Stimulated activated CD8-positive, alpha-beta memory T cell treated with anti-CD3 and anti-CD28 coated beads, Interleukin-2, amount 100 ng/mL, for 48 hours (primary cell): ENCODE results near the gene SERPINA3.

Source experiments
- DNase-seq, 2 donors: peaks; one replicate each; pipeline ENCODE4 v3.0.0-alpha.2; 2020; ENCODE audit warnings: low read depth in 2 of 2

Gene SERPINA3

GRCh38 chr14:94654071-94654861 lies 42.1 kb downstream of the SERPINA3 start:
- no peak for DNase-seq

DNA sequence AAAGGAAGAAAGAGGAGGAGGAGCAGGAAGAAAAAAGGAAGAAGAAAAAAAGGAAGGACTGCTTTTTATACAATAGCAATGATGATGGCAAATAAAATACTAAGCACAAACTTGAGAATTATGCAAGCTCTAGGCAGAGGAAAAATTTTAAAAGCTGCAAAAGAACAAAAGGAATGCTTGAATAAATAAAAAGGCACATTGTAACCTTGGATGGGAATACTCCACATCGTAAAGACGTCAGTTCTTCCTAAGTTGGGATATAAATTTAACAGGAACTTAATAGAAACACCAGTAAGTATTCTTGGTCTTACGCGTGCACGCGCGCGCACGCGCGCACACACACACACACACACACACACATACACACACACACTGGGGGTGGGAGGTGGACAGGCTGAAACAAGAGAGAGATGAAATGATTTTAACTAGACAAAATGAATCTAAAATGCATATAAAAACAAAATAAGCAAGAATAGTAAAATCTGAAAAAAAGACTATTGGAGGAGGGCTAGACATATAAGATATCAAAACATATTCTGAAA lies 43.0 kb downstream of the SERPINA3 start:
- DNase-seq: no peak

DNA sequence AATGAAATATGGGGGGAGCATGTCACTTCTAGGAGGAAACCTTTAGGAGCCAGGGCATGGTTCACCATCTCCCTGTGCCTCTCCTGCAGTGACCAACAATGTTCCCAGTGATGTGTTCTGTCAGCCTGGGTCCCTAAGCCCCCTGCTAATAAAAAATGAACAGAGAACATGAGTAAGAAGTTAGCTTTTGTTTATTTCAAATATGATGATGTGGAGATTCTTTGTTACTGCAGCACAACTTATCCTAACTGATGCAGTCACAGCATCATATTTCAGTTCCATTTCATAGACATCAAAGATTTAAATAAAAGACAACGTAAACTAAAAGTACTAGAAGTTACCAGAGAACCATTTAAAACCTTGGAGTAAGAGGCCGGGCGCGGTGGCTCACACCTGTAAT lies 43.9 kb downstream of the SERPINA3 start:
- no peak for DNase-seq

GRCh38 chr14:94659256-94659655 lies 47.1 kb downstream of the SERPINA3 start:
- no peak for DNase-seq

- DNase-seq: no peak
Measured at GRCh38 chr14:94659901-94660300, 47.7 kb downstream of the SERPINA3 start.

DNA sequence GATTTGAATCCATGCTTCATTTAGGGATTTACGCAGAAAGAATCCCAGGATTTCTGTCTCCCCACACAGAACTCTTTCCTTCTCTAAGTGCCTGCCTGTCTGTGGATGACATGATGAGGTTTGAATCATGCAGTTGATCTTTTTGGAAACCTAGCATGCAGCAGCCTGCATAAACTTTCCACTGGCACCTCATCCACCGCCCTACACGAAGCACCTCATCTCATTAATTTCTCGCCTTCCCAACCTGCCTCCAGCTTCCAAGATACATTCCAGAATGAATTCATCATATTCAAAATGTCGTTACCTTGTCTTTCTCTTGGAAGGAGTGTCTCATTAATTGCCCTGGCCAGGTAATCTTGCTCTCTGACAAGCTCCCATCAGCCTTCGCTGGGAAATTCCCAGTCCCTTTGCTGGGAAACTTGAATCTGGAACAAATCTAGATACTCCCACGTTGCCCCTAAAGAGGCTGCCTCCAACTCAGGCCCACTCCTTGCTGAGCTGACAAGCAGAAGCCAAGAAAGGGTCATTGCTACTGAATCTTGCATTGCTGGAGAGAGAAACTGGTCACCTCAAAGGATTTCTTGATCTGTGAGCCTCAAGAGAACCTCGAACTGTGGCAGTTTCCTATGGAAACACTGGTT lies 48.2 kb downstream of the SERPINA3 start:
- DNase-seq: no peak

DNA sequence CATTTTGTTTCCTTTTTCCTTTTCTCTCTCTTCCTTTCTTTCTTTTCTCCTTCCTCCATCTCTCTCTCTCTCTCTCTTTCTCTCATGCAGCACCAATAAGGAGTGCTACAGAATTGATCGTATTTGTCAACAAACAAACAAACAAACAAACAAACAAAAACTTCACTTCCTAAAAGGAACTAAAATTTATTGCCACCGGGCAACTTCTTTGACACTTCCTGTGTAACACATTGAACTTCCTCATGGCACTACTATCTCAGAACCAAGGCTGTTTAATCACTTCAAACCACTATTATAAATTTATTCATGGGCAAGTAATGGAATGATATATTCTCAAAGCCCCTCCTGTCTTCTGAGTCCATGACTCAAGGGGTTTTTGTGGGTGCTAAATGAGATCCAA lies 51.3 kb downstream of the SERPINA3 start:
- no peak for DNase-seq

GRCh38 chr14:94663965-94664704 lies 51.9 kb downstream of the SERPINA3 start:
- DNase-seq: no peak

GRCh38 chr14:94665121-94665520 lies 52.9 kb downstream of the SERPINA3 start:
- DNase-seq: no peak

- DNase-seq: no peak
Measured at GRCh38 chr14:94665544-94665943, 53.4 kb downstream of the SERPINA3 start.

- DNase-seq: no peak
Measured at GRCh38 chr14:94670692-94671285, 58.6 kb downstream of the SERPINA3 start.

- no peak for DNase-seq
Measured at GRCh38 chr14:94671870-94672444, 59.8 kb downstream of the SERPINA3 start.

- no peak for DNase-seq
Measured at GRCh38 chr14:94673071-94673470, 60.9 kb downstream of the SERPINA3 start.
